Stimulated activated CD4-positive, alpha-beta T cell treated with anti-CD3 and anti-CD28 coated beads, TNF-alpha, amount 100 ng/mL, for 24 hours (primary cell): ENCODE measurements around the gene RECQL5.

ENCODE experiments used
- DNase-seq, 3 experiments: peaks; one replicate each; pipeline ENCODE4 v3.0.0-alpha.2; 2020; ENCODE audit warnings: low read depth in 3 of 3

RECQL5 gene

DNA sequence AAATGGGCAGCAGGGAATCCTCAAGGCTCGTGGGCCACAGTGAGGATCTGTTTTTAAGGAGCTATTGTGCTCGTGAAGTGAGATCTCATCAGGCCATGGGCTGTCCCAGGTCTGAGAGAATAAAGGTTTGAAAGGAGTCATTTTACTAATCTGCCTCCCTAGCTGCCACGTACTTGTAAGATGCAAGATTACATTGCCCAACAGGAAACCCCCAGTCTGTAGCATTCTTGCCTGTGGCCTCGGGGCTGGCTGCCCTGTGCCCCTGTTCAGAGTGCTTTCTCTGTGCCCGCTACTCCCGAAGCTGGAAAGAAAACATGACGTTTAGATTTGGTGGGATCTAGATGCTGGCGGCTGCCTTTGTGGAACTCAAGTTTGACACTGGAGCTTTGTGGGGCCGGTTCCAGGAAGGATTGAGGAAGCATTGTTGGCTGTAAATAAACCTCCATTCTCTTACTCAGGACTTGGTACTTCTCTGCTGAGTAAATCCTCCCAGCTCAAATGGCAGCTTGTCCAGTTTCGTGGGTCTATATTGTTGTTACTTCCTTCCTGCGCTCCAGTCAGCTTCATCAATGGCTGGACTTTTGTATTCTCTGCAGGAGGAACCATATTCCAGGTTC, 21.4 kb upstream of the RECQL5 start:
- no peak for DNase-seq

DNA sequence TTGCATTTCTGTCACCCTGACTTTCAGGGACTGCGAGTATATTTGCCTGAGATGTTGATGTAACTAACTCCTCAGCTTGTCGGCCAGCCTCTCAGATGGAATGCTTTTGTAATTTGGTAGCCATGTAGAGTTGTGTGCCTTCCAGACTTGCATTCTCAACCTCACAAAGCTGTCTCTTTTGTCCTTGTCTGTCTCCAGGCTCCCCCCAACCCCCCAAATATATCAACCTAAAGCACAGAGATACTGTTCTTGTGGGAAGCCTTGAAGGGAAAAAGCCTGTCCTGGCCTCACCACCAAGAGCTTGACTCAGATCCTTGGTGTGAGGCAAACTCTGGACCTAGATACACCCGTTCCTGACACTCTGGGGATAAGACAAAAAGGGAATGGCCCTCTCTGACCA, 18.5 kb upstream of the RECQL5 start:
- no peak for DNase-seq

GRCh38 chr17:75684924-75685323, 18.0 kb upstream of the RECQL5 start:
- DNase-seq: no peak

GRCh38 chr17:75684249-75684648, 17.3 kb upstream of the RECQL5 start:
- DNase-seq: no peak

DNA sequence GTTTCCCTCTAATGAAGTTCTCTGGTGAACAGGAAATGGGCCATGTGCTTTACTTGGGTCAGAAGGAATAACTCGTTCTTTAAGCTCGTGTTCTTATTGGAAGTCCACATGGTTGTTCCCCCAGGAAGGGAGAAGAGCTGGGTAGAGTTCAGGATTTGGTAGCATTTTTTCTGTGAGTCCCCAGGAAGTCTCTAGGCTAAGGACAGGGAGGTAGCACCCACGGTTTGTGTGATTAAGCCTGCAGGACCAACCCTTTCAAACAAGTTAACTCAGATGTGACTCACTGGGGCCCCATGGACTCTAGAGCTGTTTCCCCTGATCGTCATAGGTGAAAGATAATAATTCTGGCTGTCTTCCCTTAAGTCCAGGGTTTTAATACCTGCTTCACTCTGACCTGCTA, 16.6 kb upstream of the RECQL5 start:
- DNase-seq: no peak

DNA sequence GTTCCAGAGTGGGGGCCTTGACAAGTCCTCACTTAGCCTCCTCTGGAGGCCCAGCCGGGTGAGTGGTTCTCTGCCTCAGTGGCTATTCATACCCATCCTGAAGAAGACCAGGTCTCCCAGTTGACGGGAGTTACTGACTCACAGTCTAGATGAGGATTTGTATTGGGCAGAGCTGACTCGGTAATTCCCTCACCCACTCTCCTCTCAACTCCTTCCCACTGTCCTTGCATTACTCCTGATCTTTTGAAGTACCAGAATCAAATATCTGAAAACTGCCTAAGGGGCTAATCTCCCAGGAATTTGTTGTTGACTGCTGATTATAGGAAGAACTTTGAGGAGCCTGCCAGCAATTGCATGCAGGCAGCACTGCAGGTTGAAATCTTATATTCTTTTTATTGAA, 14.3 kb upstream of the RECQL5 start:
- DNase-seq: no peak

DNA sequence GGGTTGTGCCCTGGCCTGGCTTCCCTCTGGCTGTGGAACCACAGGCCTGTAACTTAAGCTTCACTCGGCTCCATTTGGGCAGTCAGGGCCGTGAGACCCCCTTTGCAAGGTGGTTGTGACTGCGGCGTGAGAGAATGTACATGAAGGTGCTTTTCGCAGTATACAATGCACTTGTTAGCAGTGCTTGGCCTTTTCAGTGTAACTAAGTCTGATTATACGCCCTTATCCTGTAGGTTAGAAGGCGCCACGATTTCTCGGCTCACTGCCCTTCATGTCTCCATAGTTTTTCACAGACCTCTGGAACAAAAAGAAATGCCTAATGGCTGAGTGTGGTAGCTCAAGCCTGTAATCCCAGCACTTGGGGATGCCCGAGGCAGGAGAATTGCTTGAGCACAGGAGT, 13.5 kb upstream of the RECQL5 start:
- DNase-seq: no peak

DNA sequence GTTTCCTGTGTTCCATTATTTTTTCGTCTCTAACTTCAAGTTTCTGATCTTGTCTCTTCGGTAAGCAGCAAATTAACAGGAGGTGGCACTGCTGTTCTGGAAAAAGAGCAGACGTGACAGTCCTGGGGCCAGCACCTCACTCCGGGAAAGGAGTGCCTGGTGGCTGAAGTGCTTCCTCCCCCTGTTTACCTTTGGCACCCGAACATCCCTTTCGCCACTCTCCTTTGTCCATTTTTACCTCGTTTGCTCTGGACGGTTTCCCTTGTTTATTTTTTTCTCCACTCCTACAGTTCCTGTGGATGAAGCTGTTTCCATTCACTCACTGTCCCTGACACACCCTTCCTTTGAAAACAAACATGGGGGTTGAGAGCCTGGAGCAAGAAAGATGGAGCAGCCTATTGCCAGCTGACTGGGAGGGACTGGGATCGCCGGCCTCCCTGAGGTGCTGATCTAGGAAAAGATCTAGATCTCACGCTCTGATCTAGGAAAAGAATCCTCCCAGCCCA, 12.8 kb upstream of the RECQL5 start:
- no peak for DNase-seq

GRCh38 chr17:75676461-75676860, 9.5 kb upstream of the RECQL5 start:
- no peak for DNase-seq

GRCh38 chr17:75673487-75673886, 6.5 kb upstream of the RECQL5 start:
- DNase-seq: no peak

DNA sequence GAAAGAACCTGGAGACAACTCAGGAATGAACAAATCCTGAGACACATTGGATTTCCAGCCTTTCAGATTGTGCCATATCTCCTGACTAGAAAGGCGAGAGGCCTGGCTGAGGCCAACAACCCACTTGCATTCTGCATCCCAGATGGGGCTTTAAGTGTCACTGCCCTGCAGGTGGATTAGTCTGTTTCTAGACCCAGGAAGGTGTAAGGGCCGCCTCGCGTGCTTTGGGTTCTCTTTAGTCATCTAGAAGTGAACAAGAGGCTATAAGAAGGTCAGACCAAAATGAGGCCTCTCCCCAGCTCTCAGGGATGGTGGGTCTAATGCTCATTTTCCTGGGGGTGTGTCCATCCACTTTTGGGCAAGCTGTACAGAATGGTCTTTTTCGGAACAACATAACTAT, 5.1 kb upstream of the RECQL5 start:
- DNase-seq: no peak

- no peak for DNase-seq
These were observed 3.9 kb upstream of the RECQL5 start for GRCh38 chr17:75670868-75671267.

- DNase-seq: no peak
These were observed 1.5 kb upstream of the RECQL5 start for GRCh38 chr17:75668489-75668888.

DNA sequence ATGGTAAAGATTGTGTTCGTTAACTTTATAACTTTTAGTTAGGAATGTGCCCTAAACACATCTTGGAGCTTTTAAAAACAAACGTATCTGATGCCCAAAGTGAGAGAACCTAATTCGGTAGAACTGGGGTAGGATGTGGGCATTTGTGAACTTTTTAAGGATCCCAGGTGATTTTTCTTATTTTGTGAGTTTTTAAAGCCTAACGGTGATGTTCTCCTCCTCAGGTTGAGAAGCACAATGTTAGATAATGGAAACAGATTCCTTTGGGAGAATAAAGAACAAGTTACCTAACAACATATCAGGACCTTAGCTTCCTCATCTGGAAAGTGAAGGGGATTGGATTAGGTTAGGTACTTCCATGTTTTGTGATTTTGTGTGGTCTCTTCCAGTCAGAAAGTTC, 871 bp upstream of the RECQL5 start:
- DNase-seq: no peak

DNA sequence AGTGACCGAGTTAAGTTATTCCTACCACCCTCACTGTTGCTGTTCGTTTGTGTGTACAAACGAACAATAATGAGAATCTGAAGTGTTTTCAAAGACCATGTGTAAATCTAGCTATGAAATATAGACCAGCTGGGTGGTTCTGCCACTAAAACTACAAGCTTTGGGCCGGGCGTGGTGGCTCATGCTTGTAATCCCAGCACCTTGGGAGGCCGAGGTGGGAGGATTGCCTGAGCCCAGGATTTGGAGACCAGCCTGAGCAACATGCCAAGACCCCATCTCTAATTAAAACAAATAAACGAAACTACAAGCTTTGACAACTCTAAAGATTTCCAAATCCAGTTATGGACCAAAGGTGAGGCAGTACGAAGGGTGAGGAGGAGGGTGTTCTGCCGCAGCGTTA, 973 bp downstream of the RECQL5 start:
- no peak for DNase-seq

GRCh38 chr17:75664099-75664549, 2.8 kb downstream of the RECQL5 start:
- no peak for DNase-seq

- DNase-seq: no peak
These were observed 4.4 kb downstream of the RECQL5 start for GRCh38 chr17:75662511-75662910.

DNA sequence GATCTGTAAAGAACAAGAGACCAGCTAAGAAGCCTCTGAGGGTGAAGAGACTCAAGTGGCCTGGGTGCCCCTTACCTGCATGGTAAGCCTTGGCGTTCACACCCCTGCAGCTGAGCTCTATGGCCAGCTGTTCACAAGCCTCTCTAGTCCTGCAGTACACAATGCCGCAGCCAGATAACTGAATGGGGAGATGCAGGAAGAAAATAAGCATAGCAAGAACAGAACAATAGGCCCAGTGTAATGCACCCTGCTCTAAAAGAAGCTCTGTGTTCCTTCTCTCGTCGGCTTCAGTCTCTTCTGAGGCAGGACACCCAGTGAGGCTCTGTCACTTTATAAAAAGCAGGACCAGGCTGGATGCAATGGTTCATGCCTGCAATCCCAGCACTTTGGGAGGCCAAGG, 5.4 kb downstream of the RECQL5 start:
- no peak for DNase-seq

DNA sequence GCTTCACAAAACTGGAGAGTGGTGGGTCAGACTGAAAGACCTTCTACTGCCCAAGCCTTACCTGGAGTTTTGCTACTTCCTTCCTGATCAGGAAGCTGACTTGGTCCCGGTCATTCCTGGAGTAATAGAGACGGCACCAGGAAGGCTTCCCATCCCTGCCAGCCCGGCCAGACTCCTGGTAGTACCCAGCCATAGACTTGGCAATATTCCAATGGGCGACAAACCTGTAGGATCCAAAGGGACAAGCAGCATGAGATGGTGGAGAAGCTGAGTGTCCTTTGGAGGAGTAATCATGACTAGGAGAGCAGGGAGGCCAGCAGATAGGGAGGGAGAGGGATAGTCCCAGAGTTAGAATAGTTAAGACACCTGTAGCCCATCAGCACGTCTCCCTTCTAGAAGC, 8.7 kb downstream of the RECQL5 start:
- no peak for DNase-seq

DNA sequence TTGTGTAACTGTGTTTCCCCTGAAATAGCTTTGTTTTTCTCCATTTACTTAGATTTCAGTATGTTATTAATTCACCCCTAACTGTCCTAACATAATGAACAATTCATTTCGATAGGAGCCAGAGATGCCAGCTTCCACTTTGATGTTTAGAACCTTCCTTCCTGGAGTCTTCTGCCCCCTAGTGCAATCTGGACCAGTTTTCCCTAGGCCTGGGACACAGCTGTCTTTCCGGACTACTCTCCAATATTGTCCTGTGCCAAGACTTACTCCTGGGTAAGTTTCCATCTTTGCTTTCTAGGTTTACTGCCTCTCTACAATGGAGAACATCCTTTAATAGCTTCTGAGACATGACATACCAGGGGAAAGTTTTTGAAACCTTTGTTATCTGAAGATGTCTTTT, 12.8 kb downstream of the RECQL5 start:
- no peak for DNase-seq

GRCh38 chr17:75652934-75653549, 13.9 kb downstream of the RECQL5 start:
- DNase-seq: no peak

- no peak for DNase-seq
These were observed 14.6 kb downstream of the RECQL5 start for GRCh38 chr17:75652341-75652740.

GRCh38 chr17:75650874-75651273, 16.1 kb downstream of the RECQL5 start:
- DNase-seq: no peak

GRCh38 chr17:75649687-75650086, 17.3 kb downstream of the RECQL5 start:
- DNase-seq: no peak
